SKM-1 (cell line): Measurements from ENCODE around the gene ATG14.
"Not testable (repeated sequence)": the region's sequence is repeated elsewhere in the genome, so short reads cannot be mapped to it uniquely, and the experiment has no call there.

Experiments
- DNase-seq: peaks from one replicate; lab custom pipeline; 2025; ENCODE audit not compliant: unreplicated experiment; lab: John Stamatoyannopoulos, UW

ATG14 gene

GRCh38 chr14:55434805-55435174 is 23.2 kb upstream of the ATG14 start:
- no peak for DNase-seq

DNA sequence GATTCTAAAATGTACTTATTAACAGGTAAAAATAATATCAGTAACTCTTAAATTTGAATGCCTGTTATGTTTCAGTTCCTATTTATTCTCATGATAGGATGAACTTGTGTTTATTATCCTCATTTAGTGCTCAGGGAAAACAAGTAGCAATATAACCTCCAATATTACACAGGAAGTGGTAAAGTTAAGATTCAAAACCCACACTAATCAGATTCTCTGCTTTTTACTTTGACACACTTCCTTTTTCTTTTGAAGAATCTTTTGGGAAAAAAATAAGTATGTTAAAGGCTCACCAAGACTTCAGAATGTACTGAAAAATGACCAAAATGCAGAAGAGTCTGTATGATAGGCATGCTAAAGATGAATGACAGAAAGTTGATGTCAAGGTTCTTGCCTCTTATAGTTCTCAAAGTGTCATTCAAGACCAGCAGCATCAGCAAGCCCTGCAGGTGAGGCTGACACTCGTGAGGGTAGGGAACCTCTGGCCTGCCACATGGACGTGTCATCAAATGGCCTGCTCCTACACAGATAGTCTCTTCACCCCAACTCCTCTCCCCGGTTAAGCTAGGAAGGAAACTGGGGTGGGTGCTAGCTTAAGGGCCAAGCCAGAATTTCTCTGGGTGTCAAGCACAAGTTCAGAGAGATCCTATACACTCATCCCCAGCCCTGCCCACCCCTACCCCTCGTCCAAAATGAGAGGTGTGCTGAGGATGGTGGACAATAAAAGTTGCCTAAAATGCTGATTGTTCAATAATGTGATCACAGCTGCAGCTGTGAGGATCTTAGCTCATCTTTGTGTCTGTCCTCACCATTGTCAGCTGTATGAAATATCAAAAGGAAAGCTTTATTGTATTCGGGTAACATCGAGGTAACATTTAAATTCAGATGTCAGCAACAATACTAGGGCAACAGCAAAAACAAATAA is 22.5 kb upstream of the ATG14 start:
- DNase-seq, result no peak

GRCh38 chr14:55432628-55433027 is 21.0 kb upstream of the ATG14 start:
- no peak for DNase-seq

DNA sequence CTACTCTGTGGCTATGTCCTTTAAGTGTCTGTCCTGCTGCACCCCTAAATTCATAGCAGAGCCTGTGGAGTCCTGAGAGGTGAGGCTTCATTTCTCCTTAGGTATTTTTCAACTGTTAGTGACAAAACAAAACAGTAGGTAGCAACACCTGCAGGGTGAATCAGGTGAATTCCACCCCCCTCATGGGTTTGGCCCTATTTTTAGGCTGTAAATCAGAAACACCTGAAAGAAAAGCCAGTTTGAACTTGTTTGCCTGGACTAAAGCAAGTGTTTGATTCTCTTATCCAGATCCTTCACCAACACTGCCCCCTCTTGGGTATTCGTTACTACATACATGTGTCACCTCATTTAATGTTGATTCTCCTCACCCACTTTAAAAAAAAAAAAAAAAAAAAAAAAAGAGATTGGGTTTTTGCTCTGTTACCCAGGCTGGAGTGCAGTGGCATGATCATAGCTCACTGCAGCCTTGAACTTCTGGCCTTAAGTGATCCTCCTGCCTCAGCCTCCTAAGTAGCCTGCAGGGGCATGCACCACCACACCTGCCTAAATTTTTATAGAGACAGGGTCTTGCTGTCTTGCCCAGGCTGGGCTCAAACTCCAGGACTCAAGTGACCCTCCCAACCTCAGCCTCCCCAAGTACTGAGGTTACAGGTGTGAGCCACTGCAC is 18.5 kb upstream of the ATG14 start:
- DNase-seq, result no peak

DNA sequence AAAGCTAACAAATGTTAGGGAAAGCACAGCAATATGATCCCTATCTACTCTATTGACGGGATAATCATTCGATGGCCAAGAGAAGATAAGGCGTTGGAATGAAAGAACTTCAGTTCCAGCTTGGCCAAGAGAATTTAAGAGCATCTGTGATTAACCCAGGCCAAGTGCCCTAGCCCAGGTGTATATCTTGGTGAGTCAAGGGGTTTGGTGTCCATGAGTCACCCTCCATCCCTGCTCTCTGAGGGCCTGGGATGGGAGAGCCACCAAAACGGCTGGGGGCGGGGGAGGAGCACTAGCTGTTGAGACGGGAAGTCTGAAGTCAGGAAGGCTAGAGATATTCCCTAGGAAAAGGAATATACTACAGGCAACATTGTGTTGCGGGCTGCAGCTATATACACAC is 15.8 kb upstream of the ATG14 start:
- DNase-seq, result no peak

GRCh38 chr14:55426891-55427290 is 15.3 kb upstream of the ATG14 start:
- no peak for DNase-seq

GRCh38 chr14:55425091-55425490 is 13.5 kb upstream of the ATG14 start:
- no peak for DNase-seq

GRCh38 chr14:55423969-55424368 is 12.3 kb upstream of the ATG14 start:
- DNase-seq, result no peak

GRCh38 chr14:55422338-55422737 is 10.7 kb upstream of the ATG14 start:
- not testable (repeated sequence) for DNase-seq

GRCh38 chr14:55419663-55420062 is 8.0 kb upstream of the ATG14 start:
- no peak for DNase-seq

- DNase-seq, result no peak
Measured at GRCh38 chr14:55418411-55418810, 6.8 kb upstream of the ATG14 start.

- DNase-seq, result no peak
Measured at GRCh38 chr14:55417955-55418354, 6.3 kb upstream of the ATG14 start.

DNA sequence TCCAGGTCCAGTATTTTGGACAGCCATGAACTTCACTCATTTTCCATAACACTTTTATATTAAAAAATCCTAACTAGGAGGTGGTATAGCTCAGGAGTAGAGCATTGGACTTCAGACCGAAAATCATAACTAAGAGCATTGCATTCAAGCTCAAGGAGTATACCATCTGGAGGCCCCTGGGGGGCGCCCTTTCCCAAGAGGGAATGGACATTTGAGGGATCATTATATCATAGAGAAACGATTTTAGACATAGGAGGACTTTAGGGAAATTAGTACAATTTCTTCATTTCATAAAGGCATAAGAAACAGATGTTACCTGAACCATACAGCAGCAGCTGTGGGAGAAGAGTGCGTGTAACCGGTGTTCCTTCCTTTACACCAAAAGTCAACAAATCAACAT is 5.2 kb upstream of the ATG14 start:
- no peak for DNase-seq

DNA sequence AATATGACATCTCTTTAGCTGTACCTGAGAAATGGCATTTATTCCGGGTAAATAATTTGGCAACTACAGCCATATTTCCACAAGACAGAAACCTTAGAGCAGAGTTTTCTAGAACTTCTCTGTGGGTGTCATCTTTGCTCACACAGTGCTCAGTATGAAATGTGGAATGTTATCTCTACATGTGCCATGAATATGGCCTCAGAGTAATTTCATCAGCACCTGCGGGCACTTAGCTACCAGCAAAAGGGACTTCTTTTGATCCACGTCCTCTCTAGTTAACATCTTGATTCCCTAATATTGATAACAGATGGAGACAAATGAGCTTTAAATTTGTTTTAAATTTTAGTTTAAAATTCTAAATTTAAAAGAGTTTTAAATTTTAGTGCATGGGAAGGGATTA is 2.9 kb upstream of the ATG14 start:
- no peak for DNase-seq

- DNase-seq, result no peak
Measured at GRCh38 chr14:55412676-55413075, 1.0 kb upstream of the ATG14 start.

DNA sequence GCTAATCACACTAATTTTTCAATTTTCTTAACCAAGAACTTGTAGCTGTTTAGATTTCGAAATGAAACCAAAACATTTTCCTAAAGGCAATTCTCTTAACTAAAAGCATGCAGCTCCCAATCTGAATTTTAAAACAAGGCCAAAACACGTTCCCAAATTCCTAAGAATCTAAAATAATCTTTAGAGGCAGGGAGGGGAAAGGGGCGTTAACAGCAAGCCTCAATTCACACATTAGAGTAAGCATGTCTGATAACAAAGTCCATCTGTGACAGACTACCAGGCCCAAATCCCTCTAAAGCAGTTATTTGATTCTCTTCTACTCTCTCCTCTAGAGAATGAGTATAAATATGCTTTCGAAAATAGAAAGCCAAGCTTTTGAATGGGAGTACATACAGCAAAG is 754 bp downstream of the ATG14 start:
- no peak for DNase-seq

DNA sequence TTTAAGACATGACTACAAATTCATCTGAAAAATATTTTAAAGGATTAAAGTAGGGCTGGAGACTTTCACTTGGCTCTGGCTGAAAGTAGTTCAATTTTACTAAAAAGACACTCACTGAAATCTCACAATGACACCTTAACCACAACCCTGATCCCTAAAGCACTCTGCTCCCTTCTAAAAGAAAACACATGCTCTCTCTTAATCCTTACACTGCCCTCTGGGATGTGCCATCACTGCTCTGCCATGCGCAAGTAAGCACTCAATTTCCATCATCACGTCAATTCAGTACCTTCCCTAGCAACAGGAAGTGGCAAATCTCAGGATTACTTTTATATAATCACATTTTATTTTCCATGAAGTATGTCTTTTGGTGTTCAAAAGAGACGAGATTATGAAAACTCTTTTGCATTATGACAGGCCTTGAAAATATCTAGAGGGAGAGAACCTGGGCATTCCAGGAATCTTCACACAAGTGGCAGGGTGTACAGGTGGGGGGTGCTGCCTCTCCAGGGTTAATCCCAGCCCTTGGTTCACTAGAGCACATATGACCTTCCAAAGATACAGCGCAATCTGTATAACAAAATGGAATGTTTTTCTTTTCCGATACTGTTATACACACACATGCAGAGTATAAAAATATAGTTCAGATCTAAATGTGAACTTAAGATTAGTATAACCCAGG is 7.3 kb downstream of the ATG14 start:
- DNase-seq, result no peak

GRCh38 chr14:55401751-55402150 is 9.9 kb downstream of the ATG14 start:
- no peak for DNase-seq

- DNase-seq, result no peak
Measured at GRCh38 chr14:55399852-55400251, 11.8 kb downstream of the ATG14 start.

GRCh38 chr14:55399183-55399582 is 12.4 kb downstream of the ATG14 start:
- DNase-seq, result no peak

GRCh38 chr14:55398679-55399078 is 13.0 kb downstream of the ATG14 start:
- DNase-seq, result no peak

- no peak for DNase-seq
Measured at GRCh38 chr14:55389330-55389729, 22.3 kb downstream of the ATG14 start.
